Measurements from ENCODE around the gene GAS2L1.

The GAS2L1 gene

GRCh38 chr22:29306175-29306834 lies at the start of gene GAS2L1:
Gene GAS2L1 (plus strand): TSS chr22:29306650. CDS start chr22:29308106, 1,456 bp downstream.
- Histone ChIP-seq H3K36me3 (ENCODE audit: control insufficient read depth, insufficient read depth, low read length) (no peaks in the 10 kb centered on the region), H3K9ac (ENCODE audit: low read depth, low read length) (peak within 1 kb of the TSS; percentile 20; the same call in 1 of the 2 replicates), H3K9me3 (ENCODE audit: control insufficient read depth, insufficient read depth, low read length) (no peaks in the 10 kb centered on the region), H3K27ac (ENCODE audit: low read depth, low read length) (peak within 1 kb of the TSS; percentile 88), H3K4me3 (ENCODE audit: low read depth, low read length) (peak within 1 kb of the TSS; percentile 55), H3K4me1 (ENCODE audit: control insufficient read depth, insufficient read depth, low read length) (peaks cover 6% of the 10 kb centered on the region; the same call in 1 of the 2 replicates), H3K27me3 (ENCODE audit: control insufficient read depth, insufficient read depth, low read length) (peaks cover 5% of the 10 kb centered on the region; the same call in 1 of the 2 replicates)

DNA sequence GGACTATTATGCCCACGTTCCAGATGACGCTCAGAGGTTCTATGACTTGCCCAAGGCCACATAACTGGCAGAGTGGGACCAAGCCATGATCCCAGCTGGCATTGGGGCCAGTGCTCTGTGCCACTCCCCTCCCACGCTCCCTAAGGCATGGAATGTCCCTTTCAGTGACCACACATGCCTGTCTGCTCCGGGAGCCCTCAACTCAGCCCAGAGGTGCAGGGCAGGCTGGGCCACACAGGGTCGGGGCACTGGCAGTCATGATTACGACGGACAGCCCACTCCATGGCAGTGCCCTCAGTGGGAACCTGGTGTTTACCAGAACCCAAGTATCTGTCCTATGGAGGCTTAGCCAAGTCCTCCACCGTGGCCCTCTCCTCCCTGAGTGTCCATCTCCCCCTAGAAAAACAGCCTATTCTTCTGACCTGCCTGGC lies 48.7 kb upstream of the GAS2L1 start:
- H3K27me3 ChIP-seq (ENCODE audit: control insufficient read depth, insufficient read depth, low read length) = no peaks in the 10 kb centered on the region
- peaks cover 22% of the 10 kb centered on the region for H3K36me3 ChIP-seq (ENCODE audit: control insufficient read depth, insufficient read depth, low read length)
- no peak overlapping the region for H3K4me3 ChIP-seq (ENCODE audit: low read depth, low read length)
- H3K4me1 ChIP-seq (ENCODE audit: control insufficient read depth, insufficient read depth, low read length) = no peaks in the 10 kb centered on the region; the same call in 1 of the 2 replicates
- no peaks in the 10 kb centered on the region for H3K9me3 ChIP-seq (ENCODE audit: control insufficient read depth, insufficient read depth, low read length)
- H3K27ac ChIP-seq (ENCODE audit: low read depth, low read length) = no peak overlapping the region
- no peak overlapping the region for H3K9ac ChIP-seq (ENCODE audit: low read depth, low read length)

DNA sequence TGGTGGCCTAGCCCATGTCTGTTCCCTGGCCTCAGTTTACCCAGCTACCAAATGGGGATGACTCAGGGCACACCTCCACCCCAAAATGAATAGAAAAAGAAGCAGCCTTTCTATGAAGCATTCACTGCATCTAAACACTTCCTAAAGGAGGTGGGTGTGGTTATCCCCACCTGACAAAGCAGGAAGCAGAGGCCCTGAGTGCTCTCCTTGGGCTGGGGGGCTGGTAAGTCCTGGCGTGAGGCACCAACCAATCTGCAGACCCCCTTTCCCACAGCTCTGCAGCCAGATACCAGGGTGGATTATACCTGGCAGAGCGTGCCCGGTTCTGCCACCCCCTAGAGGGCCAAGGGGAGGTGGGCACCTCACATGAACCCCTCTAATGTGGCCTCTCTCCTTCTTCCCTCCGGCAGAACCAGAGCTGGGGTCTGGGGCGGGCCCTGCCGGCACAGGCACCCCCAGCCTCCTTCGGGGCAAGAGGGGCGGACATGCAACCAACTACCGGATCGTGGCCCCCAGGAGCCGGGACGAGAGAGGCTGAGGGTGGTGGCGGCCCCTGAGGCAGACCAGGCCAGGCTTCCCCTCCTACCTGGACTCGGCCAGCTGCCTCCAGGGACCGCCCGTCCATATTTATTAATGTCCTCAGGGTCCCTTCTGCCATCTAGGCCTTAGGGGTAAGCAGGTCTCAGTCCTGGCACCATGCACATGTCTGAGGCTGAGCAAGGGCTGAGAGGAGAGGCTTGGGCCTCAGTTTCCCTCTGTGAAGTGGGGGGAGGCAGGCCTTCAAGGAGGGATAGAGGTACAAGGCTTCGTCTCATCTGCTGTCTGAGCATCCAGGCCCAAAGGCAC lies 47.8 kb upstream of the GAS2L1 start:
- H3K36me3 ChIP-seq (ENCODE audit: control insufficient read depth, insufficient read depth, low read length) = peaks cover 25% of the 10 kb centered on the region
- H3K4me3 ChIP-seq (ENCODE audit: low read depth, low read length) = no peak overlapping the region
- H3K4me1 ChIP-seq (ENCODE audit: control insufficient read depth, insufficient read depth, low read length) = no peaks in the 10 kb centered on the region; the same call in 1 of the 2 replicates
- H3K27ac ChIP-seq (ENCODE audit: low read depth, low read length) = no peak overlapping the region
- H3K27me3 ChIP-seq (ENCODE audit: control insufficient read depth, insufficient read depth, low read length) = no peaks in the 10 kb centered on the region
- no peaks in the 10 kb centered on the region for H3K9me3 ChIP-seq (ENCODE audit: control insufficient read depth, insufficient read depth, low read length)
- H3K9ac ChIP-seq (ENCODE audit: low read depth, low read length) = no peak overlapping the region

DNA sequence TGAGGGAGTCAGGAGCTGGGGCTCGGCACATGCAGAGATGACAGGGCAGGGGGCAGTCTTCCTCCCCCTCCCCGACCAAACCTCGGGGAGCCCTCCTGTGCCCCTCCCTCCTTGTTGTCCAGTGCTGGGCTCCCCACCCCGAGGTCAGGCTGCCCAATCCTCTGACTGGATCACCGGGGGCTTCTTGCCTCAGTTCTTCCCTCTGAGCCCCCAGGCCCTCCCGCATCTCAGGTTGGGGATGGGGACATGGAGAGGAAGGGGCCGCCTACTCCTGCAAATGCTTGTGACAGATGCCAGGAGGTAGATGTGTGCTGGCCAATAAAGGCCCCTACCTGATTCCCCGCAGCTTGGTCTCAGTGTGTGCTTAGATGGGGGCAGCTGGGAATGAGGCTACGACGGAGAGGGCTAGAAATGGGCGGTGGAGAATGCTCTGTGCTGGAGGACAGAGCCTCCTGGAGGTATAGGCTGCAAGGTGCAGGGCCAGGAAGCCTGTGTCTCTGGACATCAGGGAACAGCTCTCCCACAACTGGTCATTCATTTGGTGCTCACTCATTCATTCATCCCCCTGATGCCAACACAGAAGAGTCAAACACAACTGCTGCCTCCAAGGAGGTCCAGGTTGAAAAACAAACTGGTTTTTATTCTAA lies 47.1 kb upstream of the GAS2L1 start:
- no peaks in the 10 kb centered on the region for H3K9me3 ChIP-seq (ENCODE audit: control insufficient read depth, insufficient read depth, low read length)
- no peaks in the 10 kb centered on the region for H3K4me1 ChIP-seq (ENCODE audit: control insufficient read depth, insufficient read depth, low read length)
- H3K9ac ChIP-seq (ENCODE audit: low read depth, low read length) = no peak overlapping the region
- H3K27ac ChIP-seq (ENCODE audit: low read depth, low read length) = no peak overlapping the region
- H3K27me3 ChIP-seq (ENCODE audit: control insufficient read depth, insufficient read depth, low read length) = no peaks in the 10 kb centered on the region
- H3K36me3 ChIP-seq (ENCODE audit: control insufficient read depth, insufficient read depth, low read length) = peaks cover 33% of the 10 kb centered on the region
- no peak overlapping the region for H3K4me3 ChIP-seq (ENCODE audit: low read depth, low read length)

DNA sequence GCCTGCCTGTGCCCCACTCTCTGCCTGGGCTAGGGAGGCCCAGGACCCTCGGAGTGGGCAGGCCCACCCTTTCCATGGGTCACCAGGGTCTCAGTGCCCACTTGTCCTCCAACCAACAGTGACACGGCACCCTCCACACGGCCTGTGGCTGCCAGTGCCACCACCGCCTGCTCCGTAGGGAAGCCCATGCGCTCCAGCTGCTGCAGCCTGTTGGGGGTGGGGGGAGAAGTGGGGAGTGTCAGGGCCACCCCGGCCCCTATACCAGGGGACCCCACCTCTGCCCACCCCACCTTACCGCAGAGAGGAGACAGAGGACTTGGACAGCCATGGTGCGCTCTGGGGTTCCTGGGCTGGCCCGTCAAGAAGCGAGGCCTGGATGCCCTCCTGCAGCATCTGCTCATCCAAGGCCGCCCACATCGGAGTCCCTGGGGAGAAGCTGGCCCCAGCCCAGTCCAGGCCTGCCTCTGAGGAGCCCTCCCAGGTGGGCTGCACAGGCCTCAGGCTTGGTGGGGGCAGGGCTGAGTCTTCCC lies 46.4 kb upstream of the GAS2L1 start:
- no peak overlapping the region for H3K9ac ChIP-seq (ENCODE audit: low read depth, low read length)
- H3K27me3 ChIP-seq (ENCODE audit: control insufficient read depth, insufficient read depth, low read length) = no peaks in the 10 kb centered on the region
- no peaks in the 10 kb centered on the region for H3K4me1 ChIP-seq (ENCODE audit: control insufficient read depth, insufficient read depth, low read length)
- peaks cover 37% of the 10 kb centered on the region for H3K36me3 ChIP-seq (ENCODE audit: control insufficient read depth, insufficient read depth, low read length)
- no peak overlapping the region for H3K4me3 ChIP-seq (ENCODE audit: low read depth, low read length)
- no peak overlapping the region for H3K27ac ChIP-seq (ENCODE audit: low read depth, low read length)
- no peaks in the 10 kb centered on the region for H3K9me3 ChIP-seq (ENCODE audit: control insufficient read depth, insufficient read depth, low read length)

- Histone ChIP-seq H3K36me3 (ENCODE audit: control insufficient read depth, insufficient read depth, low read length) (peaks cover 43% of the 10 kb centered on the region), H3K9me3 (ENCODE audit: control insufficient read depth, insufficient read depth, low read length) (no peaks in the 10 kb centered on the region), H3K4me3 (ENCODE audit: low read depth, low read length) (no peak overlapping the region), H3K9ac (ENCODE audit: low read depth, low read length) (no peak overlapping the region), H3K27ac (ENCODE audit: low read depth, low read length) (no peak overlapping the region), H3K4me1 (ENCODE audit: control insufficient read depth, insufficient read depth, low read length) (no peaks in the 10 kb centered on the region), H3K27me3 (ENCODE audit: control insufficient read depth, insufficient read depth, low read length) (no peaks in the 10 kb centered on the region)
Measured at GRCh38 chr22:29260601-29261315, 45.7 kb upstream of the GAS2L1 start.

DNA sequence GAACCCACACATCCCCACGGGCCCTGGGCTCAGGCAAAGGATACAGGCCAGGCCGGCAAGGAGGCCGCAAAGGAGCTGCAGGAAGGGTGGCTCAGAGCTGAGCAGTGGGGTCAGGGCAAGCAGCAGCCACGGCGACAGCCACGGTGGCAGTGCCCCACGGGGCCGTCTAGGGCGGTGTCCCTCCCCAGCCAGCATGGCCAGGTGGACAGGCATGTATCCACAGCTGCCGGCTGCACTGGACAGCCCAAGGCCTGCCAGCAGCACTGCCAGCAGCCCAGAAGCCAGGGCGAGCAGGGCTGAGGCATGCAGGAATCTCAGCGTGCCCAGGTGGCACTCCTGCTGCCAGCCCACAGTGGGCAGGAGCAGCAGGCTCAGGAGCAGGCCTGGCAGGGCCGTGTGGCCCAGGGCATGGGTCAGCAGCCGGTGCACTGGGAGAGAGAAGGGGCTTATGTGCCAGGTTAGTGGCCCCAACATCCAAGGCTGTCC lies 42.6 kb upstream of the GAS2L1 start:
- Histone ChIP-seq H3K4me1 (ENCODE audit: control insufficient read depth, insufficient read depth, low read length) (peaks cover 10% of the 10 kb centered on the region), H3K9ac (ENCODE audit: low read depth, low read length) (no peak overlapping the region), H3K9me3 (ENCODE audit: control insufficient read depth, insufficient read depth, low read length) (no peaks in the 10 kb centered on the region), H3K4me3 (ENCODE audit: low read depth, low read length) (no peak overlapping the region), H3K27me3 (ENCODE audit: control insufficient read depth, insufficient read depth, low read length) (no peaks in the 10 kb centered on the region), H3K27ac (ENCODE audit: low read depth, low read length) (no peak overlapping the region), H3K36me3 (ENCODE audit: control insufficient read depth, insufficient read depth, low read length) (peaks cover 50% of the 10 kb centered on the region)

- H3K9ac ChIP-seq (ENCODE audit: low read depth, low read length) = no peak overlapping the region
- H3K9me3 ChIP-seq (ENCODE audit: control insufficient read depth, insufficient read depth, low read length) = no peaks in the 10 kb centered on the region
- H3K4me1 ChIP-seq (ENCODE audit: control insufficient read depth, insufficient read depth, low read length) = peaks cover 17% of the 10 kb centered on the region
- H3K27ac ChIP-seq (ENCODE audit: low read depth, low read length) = no peak overlapping the region
- peaks cover 47% of the 10 kb centered on the region for H3K36me3 ChIP-seq (ENCODE audit: control insufficient read depth, insufficient read depth, low read length)
- H3K4me3 ChIP-seq (ENCODE audit: low read depth, low read length) = no peak overlapping the region
- H3K27me3 ChIP-seq (ENCODE audit: control insufficient read depth, insufficient read depth, low read length) = no peaks in the 10 kb centered on the region
Measured at GRCh38 chr22:29265305-29265704, 41.1 kb upstream of the GAS2L1 start.

GRCh38 chr22:29265929-29266328 lies 40.5 kb upstream of the GAS2L1 start:
- peaks cover 24% of the 10 kb centered on the region for H3K4me1 ChIP-seq (ENCODE audit: control insufficient read depth, insufficient read depth, low read length)
- no peaks in the 10 kb centered on the region for H3K9me3 ChIP-seq (ENCODE audit: control insufficient read depth, insufficient read depth, low read length)
- no peaks in the 10 kb centered on the region for H3K27me3 ChIP-seq (ENCODE audit: control insufficient read depth, insufficient read depth, low read length)
- peak overlapping the region; percentile 95; the same call in 1 of the 2 replicates for H3K4me3 ChIP-seq (ENCODE audit: low read depth, low read length)
- peaks cover 47% of the 10 kb centered on the region for H3K36me3 ChIP-seq (ENCODE audit: control insufficient read depth, insufficient read depth, low read length)
- peak overlapping the region; percentile 100 for H3K27ac ChIP-seq (ENCODE audit: low read depth, low read length)
- no peak overlapping the region for H3K9ac ChIP-seq (ENCODE audit: low read depth, low read length)

All from HUES48 (cell line).